Lung (tissue), 12 donors: ENCODE results near the gene DOCK11. TPM values are rescaled to one million over a fixed set of nuclear protein-coding genes. Genes with fewer than 3 reads are reported as not detected.

Source experiments
- ATAC-seq: fragments of 200-7000 bp; cut with Tn5 transposase; one replicate; pipeline ENCODE4 v1.9.1; 2020; ENCODE audit warnings: moderate number of reproducible peaks; ENCODE audit not compliant: insufficient read depth, low FRiP score
- DNase-seq, 3 donors: peaks; one replicate each; pipeline ENCODE4 v3.0.0-alpha.2; 2013 to 2017
- H3K27ac ChIP-seq, 2 donors: one replicate each; pipeline ENCODE4 v1.5.1; 2013; ENCODE audit warnings: mild to moderate bottlenecking in 2 of 2, moderate library complexity in 2 of 2, control low read depth in 1 of 2, inconsistent platforms in 1 of 2, low read depth in 1 of 2, low read length in 1 of 2
- H3K27me3 ChIP-seq, 3 donors: one replicate each; pipeline ENCODE4 v1.5.1; 2013; ENCODE audit warnings: low read length in 2 of 3; ENCODE audit not compliant: control insufficient read depth in 3 of 3, insufficient read depth in 3 of 3
- H3K36me3 ChIP-seq, 4 donors: one replicate each; pipeline ENCODE4 v1.5.1; 2013; ENCODE audit warnings: low read length in 4 of 4, mild to moderate bottlenecking in 1 of 4, moderate library complexity in 1 of 4; ENCODE audit not compliant: control insufficient read depth in 4 of 4, insufficient read depth in 4 of 4
- H3K4me1 ChIP-seq, 5 donors: one replicate each; pipeline ENCODE4 v1.5.1; 2013; ENCODE audit warnings: low read length in 5 of 5, mild to moderate bottlenecking in 2 of 5, moderate library complexity in 1 of 5; ENCODE audit not compliant: control insufficient read depth in 5 of 5, insufficient read depth in 5 of 5
- H3K4me3 ChIP-seq: one replicate; pipeline ENCODE4 v1.5.1; 2013; ENCODE audit warnings: mild to moderate bottlenecking, control low read depth, moderate library complexity
- H3K9ac ChIP-seq, 2 donors: one replicate each; pipeline ENCODE4 v1.5.1; 2013; ENCODE audit warnings: low read length in 2 of 2, control low read depth in 1 of 2; ENCODE audit not compliant: insufficient read depth in 1 of 2
- H3K9me3 ChIP-seq, 4 donors: one replicate each; pipeline ENCODE4 v1.5.1; 2013; ENCODE audit warnings: low read length in 3 of 4, mild to moderate bottlenecking in 1 of 4, moderate library complexity in 1 of 4; ENCODE audit not compliant: control insufficient read depth in 4 of 4, insufficient read depth in 3 of 4
- CTCF ChIP-seq: IDR thresholded peaks from 2 replicates; pipeline ENCODE4 v1.5.1; 2012; ENCODE audit warnings: mild to moderate bottlenecking; ENCODE audit errors: control extremely low read depth, extremely low read depth
- WGBS, 2 donors: extraction: QIAGEN DNeasy Blood & Tissue Kit; methylation state at CpG; one replicate each; pipeline ENCODE4 v1.1.7; 2013; 5-methylcytosine and 5-hydroxymethylcytosine counted together
- polyA plus RNA-seq, 2 donors: library from polyadenylated mRNA; stranded (reverse); fragments of 200-250 nt; gene quantifications; one replicate each; pipeline ENCODE4 v1.2.1, GENCODE V29; 2013
- total RNA-seq, 2 donors: library from RNA; depleted of rRNA in 1 of 2; stranded (reverse); fragments of >200 nt in 1 of 2; gene quantifications; one replicate each; pipeline ENCODE4 v1.2.1, GENCODE V29; 2014 to 2021
- donor health status: control.
- donor health status: control.
- donor health status: Bipolar disorder and iron deficiency.
- donor health status: healthy.
- donor health status: DM: yes; HTN: yes; CAD: no.

Gene DOCK11
- total and polyA plus RNA-seq, 4 donors: 16.0 to 32.0 (median 23.6) TPM

DNA sequence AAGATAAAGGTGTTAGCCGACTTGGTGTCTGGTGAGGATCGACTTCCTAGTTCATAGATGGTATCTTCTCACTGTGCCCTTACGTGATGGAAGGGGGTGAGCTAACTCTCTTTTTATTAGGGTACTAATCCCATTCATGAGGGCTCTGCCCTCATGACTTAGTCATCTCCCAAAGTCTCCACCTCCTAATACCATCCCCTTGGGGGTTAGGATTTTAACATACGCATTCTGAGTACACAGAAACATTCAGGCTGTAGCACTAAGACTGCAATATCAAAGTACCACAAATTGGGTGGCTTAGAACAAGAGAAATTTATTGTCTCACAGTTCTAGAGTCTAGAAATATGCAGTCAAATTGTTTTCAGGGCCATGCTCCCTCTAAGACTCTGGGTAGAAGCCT, 173.8 kb downstream of the DOCK11 start:
- TF ChIP-seq CTCF: no peak
- Histone ChIP-seq H3K36me3 (no peaks in the 10 kb centered on the region), H3K4me1 (no peaks in the 10 kb centered on the region), H3K27ac (no peak overlapping the region), H3K9me3 (no peaks in the 10 kb centered on the region), H3K4me3 (no peak overlapping the region), H3K9ac (no peak overlapping the region), H3K27me3 (peaks cover 0 to 2% (median 0%) of the 10 kb centered on the region in 3 donors)
- no peak for ATAC-seq
- 81 to 100% methylated on average over 4 of the region's 4 CpGs for WGBS, 2 donors
- DNase-seq: no peak

DNA sequence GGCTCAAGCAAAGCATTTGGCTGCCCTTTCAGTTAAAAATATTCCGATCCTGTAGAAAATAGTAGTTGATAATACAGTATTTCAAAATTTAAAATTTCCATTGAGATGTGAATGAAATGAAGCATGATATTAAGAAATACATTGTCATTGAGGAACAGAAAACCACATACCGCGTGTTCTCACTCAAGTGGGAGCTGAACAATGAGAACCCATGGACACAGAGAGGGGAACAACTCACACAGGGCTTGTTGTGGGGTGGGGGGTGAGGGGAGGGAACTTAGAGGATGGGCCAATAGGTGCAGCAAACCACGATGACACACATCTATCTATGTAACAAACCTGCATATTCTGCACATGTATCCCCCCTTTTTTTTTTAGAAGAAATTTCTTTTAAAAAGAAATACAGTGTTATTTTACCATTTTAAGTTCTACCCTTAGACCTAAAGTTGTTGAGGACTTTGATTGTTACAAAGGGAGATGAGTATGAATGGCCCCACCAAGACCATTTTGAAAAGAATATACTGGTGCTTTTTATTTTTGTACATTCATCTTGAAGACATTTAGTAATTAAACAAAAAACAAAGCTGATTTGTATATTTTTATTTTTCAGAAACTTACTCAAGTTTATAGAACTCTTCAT, 179.8 kb downstream of the DOCK11 start:
- no peaks in the 10 kb centered on the region for H3K36me3 ChIP-seq
- no peaks in the 10 kb centered on the region for H3K9me3 ChIP-seq
- ATAC-seq (no peak), DNase-seq (no peak)
- 43 to 78% methylated on average over 4 of the region's 4 CpGs for WGBS, 2 donors
- no peaks in the 10 kb centered on the region for H3K4me1 ChIP-seq
- no peak overlapping the region for H3K9ac ChIP-seq
- H3K27ac ChIP-seq: no peak overlapping the region
- H3K4me3 ChIP-seq: no peak overlapping the region
- no peak for TF ChIP-seq CTCF
- no peaks in the 10 kb centered on the region for H3K27me3 ChIP-seq

DNA sequence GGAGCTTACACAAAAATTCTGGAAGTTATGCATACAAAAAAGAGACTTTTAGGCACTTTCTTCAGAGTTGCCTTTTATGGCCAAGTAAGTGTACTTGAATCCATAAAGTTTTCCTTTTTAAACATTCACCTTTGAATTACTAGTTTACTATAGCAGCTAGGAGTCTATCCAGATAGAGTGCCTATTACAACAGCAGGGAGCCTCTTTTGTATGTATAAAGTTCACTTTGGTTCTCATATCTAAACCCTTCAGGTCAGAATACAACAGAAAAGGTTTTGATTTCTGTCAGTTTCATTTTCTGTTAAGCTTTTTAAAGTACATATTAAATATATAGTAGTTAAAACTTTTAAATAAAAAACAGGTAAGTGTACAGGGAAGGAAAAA, 180.3 kb downstream of the DOCK11 start:
- Histone ChIP-seq H3K27ac (no peak overlapping the region), H3K36me3 (no peaks in the 10 kb centered on the region), H3K4me3 (no peak overlapping the region), H3K27me3 (no peaks in the 10 kb centered on the region), H3K4me1 (no peaks in the 10 kb centered on the region), H3K9me3 (no peaks in the 10 kb centered on the region), H3K9ac (no peak overlapping the region)
- ATAC-seq (no peak), DNase-seq (no peak)
- no peak for TF ChIP-seq CTCF

DNA sequence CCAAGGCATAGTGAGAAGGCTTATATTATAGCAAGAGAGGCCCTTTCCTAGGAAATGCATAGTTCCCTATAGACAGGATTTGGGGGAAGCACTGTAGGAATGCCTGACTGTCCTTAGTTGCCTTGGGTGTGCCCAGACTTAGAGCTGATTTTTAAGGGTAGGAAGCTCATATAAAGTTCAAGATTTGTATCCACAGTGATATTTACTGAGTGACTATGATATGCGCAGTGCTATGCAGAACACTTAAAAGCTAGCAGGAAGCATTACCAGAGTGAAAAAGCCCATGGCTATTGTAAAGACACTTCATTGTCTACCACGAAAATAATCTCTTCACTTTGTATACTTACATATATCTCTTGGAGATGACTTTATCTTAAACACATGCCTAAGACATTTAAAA, 181.7 kb downstream of the DOCK11 start:
- DNase-seq (no peak), ATAC-seq (no peak)
- Histone ChIP-seq H3K36me3 (no peaks in the 10 kb centered on the region), H3K9ac (no peak overlapping the region), H3K4me3 (no peak overlapping the region), H3K27me3 (no peaks in the 10 kb centered on the region), H3K9me3 (no peaks in the 10 kb centered on the region), H3K27ac (no peak overlapping the region), H3K4me1 (no peaks in the 10 kb centered on the region)
- WGBS, 2 donors: 64 to 70% methylated on average over 2 of the region's 2 CpGs
- no peak for TF ChIP-seq CTCF
